ENCODE results near the gene MARK1.

- TF ChIP-seq ZNF274 (IDR thresholded peaks at IDR 0.05; ENCODE audit: low read depth, low read length): no peak
- TF ChIP-seq SUZ12 (IDR thresholded peaks at IDR 0.05; ENCODE audit: extremely low read depth, insufficient read depth, insufficient read length): no peak
- no peak for TF ChIP-seq YY1 (IDR thresholded peaks at IDR 0.05; ENCODE audit: insufficient read depth, insufficient read length)
Measured at GRCh38 chr1:220552672-220553260, 24.8 kb downstream of the MARK1 start.
